ENCODE results near the gene SLC6A12.

Gene SLC6A12

DNA sequence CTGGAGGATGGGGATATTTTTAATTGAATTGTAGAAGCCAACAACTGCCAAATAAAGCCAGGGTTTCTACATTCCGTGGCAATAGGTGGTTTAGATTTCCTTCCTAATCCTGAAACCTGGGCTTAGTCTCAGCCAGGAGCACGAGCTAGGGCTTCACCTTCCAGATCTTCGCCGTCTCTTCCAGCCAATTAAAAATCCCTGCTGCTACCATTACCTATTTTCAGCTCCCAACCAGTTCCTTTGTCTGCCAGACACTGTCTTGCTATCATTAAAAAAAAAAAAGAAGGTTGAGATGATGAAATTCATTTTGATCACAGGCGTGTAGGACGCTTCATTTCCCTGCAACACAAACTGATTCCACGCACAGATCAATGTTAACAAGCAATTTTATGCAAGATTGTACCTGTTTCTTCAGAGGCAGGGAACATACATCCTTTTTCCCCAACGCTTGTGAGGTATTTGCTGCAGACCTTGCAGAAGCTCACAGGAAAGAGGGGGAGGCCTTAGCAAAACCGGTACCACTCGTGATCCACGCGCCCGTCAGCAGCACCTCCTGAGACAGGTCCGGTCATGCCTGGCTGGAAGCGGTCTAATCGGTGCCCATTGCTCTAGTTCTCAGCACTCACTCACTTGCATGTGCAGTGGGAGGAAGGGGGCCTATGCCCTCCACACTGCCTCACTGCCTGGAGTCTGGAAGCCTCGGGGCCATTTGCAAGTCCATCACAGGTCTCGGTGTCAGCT lies 65.1 kb downstream of the SLC6A12 start:
- DNase-seq (ENCODE audit: low read depth in 1 of 2, low spot score in 1 of 2), result no peak
- TF ChIP-seq, protein P1, sequence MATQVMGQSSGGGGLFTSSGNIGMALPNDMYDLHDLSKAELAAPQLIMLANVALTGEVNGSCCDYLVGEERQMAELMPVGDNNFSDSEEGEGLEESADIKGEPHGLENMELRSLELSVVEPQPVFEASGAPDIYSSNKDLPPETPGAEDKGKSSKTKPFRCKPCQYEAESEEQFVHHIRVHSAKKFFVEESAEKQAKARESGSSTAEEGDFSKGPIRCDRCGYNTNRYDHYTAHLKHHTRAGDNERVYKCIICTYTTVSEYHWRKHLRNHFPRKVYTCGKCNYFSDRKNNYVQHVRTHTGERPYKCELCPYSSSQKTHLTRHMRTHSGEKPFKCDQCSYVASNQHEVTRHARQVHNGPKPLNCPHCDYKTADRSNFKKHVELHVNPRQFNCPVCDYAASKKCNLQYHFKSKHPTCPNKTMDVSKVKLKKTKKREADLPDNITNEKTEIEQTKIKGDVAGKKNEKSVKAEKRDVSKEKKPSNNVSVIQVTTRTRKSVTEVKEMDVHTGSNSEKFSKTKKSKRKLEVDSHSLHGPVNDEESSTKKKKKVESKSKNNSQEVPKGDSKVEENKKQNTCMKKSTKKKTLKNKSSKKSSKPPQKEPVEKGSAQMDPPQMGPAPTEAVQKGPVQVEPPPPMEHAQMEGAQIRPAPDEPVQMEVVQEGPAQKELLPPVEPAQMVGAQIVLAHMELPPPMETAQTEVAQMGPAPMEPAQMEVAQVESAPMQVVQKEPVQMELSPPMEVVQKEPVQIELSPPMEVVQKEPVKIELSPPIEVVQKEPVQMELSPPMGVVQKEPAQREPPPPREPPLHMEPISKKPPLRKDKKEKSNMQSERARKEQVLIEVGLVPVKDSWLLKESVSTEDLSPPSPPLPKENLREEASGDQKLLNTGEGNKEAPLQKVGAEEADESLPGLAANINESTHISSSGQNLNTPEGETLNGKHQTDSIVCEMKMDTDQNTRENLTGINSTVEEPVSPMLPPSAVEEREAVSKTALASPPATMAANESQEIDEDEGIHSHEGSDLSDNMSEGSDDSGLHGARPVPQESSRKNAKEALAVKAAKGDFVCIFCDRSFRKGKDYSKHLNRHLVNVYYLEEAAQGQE (IDR thresholded peaks at IDR 0.05; ENCODE audit: insufficient replicate concordance, low read depth), result no peak
- TF ChIP-seq GABPA (IDR thresholded peaks at IDR 0.05; ENCODE audit: low read depth), result no peak
- no peak for TF ChIP-seq SPI1 (IDR thresholded peaks at IDR 0.05; ENCODE audit: borderline replicate concordance, low read depth)
- no peak for TF ChIP-seq POLR2AphosphoS5 (IDR thresholded peaks at IDR 0.05; ENCODE audit: low read depth)
- TF ChIP-seq, protein P2, sequence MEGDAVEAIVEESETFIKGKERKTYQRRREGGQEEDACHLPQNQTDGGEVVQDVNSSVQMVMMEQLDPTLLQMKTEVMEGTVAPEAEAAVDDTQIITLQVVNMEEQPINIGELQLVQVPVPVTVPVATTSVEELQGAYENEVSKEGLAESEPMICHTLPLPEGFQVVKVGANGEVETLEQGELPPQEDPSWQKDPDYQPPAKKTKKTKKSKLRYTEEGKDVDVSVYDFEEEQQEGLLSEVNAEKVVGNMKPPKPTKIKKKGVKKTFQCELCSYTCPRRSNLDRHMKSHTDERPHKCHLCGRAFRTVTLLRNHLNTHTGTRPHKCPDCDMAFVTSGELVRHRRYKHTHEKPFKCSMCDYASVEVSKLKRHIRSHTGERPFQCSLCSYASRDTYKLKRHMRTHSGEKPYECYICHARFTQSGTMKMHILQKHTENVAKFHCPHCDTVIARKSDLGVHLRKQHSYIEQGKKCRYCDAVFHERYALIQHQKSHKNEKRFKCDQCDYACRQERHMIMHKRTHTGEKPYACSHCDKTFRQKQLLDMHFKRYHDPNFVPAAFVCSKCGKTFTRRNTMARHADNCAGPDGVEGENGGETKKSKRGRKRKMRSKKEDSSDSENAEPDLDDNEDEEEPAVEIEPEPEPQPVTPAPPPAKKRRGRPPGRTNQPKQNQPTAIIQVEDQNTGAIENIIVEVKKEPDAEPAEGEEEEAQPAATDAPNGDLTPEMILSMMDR (IDR thresholded peaks at IDR 0.05; ENCODE audit: insufficient read depth, low read length), result no peak
- H3K27me3 ChIP-seq (ENCODE audit: insufficient read depth, poor library complexity, severe bottlenecking), result no peaks in the 10 kb centered on the region
- H3K4me3 ChIP-seq (replicated peaks; ENCODE audit: insufficient read depth, low read length), result no peak overlapping the region
- no peak overlapping the region for H3K27ac ChIP-seq (replicated peaks)

DNA sequence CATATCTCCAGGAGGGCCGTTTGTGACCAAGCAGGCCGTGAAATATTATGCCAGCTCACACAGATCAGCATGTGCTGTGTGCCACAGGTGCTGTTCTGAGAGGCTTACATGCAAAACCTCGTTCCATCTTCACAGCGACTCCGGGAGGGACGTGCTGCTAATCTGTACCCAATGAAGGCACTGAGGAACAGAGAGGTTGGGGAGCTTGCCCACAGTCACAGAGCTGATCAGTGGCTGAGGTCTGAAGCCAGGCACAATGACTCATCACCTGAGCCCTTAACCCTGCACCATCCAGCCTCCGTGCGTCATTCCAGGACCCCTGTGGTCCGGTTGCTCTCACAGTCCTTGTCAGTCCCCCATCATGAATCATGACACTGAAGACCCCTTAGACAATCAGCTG lies 66.7 kb downstream of the SLC6A12 start:
- H3K27me3 ChIP-seq (ENCODE audit: insufficient read depth, poor library complexity, severe bottlenecking), result no peaks in the 10 kb centered on the region
- H3K4me3 ChIP-seq (replicated peaks; ENCODE audit: insufficient read depth, low read length), result no peak overlapping the region
- TF ChIP-seq GABPA (IDR thresholded peaks at IDR 0.05; ENCODE audit: low read depth) (no peak), SPI1 (IDR thresholded peaks at IDR 0.05; ENCODE audit: borderline replicate concordance, low read depth) (no peak), POLR2AphosphoS5 (IDR thresholded peaks at IDR 0.05; ENCODE audit: low read depth) (no peak)
- TF ChIP-seq, protein P1 (IDR thresholded peaks at IDR 0.05; ENCODE audit: insufficient replicate concordance, low read depth), result no peak
- TF ChIP-seq, protein P2 (IDR thresholded peaks at IDR 0.05; ENCODE audit: insufficient read depth, low read length), result no peak
- H3K27ac ChIP-seq (replicated peaks), result no peak overlapping the region
- DNase-seq (ENCODE audit: low read depth in 1 of 2, low spot score in 1 of 2), result no peak

DNA sequence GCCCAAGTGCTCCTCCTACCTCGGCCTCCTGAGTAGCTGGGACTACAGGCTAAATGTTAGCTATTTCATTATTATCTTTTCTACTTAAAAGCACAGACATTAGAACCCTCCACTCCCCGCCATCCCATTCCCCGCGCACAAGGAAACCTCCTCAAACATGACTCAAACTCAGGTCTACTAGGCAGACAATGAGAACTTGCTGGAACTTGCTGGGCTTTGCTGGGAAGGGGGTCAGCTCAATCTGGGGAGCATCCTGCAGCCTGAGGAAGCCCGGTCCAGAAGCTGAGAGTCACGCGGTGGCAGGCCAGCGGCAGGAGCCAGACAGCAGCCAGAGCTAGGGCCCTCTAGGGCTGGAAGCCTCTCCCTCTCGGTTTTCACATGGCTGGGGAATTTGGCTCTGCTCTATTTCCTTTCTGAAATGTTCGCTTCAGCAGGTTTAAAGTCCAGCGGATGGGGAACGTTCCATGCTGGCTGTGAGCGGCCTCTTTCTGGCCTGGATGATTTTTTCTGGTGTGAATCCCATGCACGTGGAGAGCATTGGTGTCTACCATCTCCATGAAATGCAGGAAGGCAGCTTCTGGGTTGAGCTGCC lies 68.5 kb downstream of the SLC6A12 start:
- no peak overlapping the region for H3K4me3 ChIP-seq (replicated peaks; ENCODE audit: insufficient read depth, low read length)
- DNase-seq (ENCODE audit: low read depth in 1 of 2, low spot score in 1 of 2), result no peak
- TF ChIP-seq, protein P1 (IDR thresholded peaks at IDR 0.05; ENCODE audit: insufficient replicate concordance, low read depth), result no peak
- TF ChIP-seq SPI1 (IDR thresholded peaks at IDR 0.05; ENCODE audit: borderline replicate concordance, low read depth) (no peak), POLR2AphosphoS5 (IDR thresholded peaks at IDR 0.05; ENCODE audit: low read depth) (no peak), GABPA (IDR thresholded peaks at IDR 0.05; ENCODE audit: low read depth) (no peak)
- TF ChIP-seq, protein P2 (IDR thresholded peaks at IDR 0.05; ENCODE audit: insufficient read depth, low read length), result no peak
- no peak overlapping the region for H3K27ac ChIP-seq (replicated peaks)
- H3K27me3 ChIP-seq (ENCODE audit: insufficient read depth, poor library complexity, severe bottlenecking), result peaks cover 4% of the 10 kb centered on the region

Measured in HL-60 (cell line).